Neural cell (in vitro differentiated cells): Measurements from ENCODE around the gene NKD2. TPM values are rescaled to one million over a fixed set of nuclear protein-coding genes. Genes with fewer than 3 reads are reported as not detected.

ENCODE experiments used
- H2AFZ ChIP-seq: fragments of 200-600, 300-800 bp; sonication (generic), shearing (Covaris generic); 2 replicates; pipeline ENCODE4 v1.6.0; 2014; ENCODE audit warnings: low read depth, mild to moderate bottlenecking, antibody characterized with exemption, low read length, moderate library complexity
- H3F3A ChIP-seq: fragments of 200-600 bp; shearing (Covaris generic); 2 replicates; pipeline ENCODE4 v1.6.1; 2016; ENCODE audit warnings: mild to moderate bottlenecking, moderate library complexity, mixed read lengths, antibody characterized with exemption, low read length; ENCODE audit not compliant: insufficient read depth, poor library complexity, severe bottlenecking
- H3K27ac ChIP-seq: fragments of 200-600, 300-800 bp; sonication (generic), shearing (Covaris generic); 2 replicates; pipeline ENCODE4 v1.5.1; 2014; ENCODE audit warnings: mild to moderate bottlenecking, low read length, moderate library complexity
- H3K27me3 ChIP-seq: fragments of 300-800, 200-600 bp; sonication (generic), shearing (Covaris generic); 2 replicates; pipeline ENCODE4 v1.6.0; 2014; ENCODE audit warnings: mild to moderate bottlenecking, low read depth, low read length, moderate library complexity; ENCODE audit not compliant: insufficient read depth
- H3K36me3 ChIP-seq: fragments of 300-800, 200-600 bp; sonication (generic), shearing (Covaris generic); 2 replicates; pipeline ENCODE4 v1.5.1; 2014; ENCODE audit warnings: mild to moderate bottlenecking, antibody characterized with exemption, low read length, moderate library complexity; ENCODE audit not compliant: insufficient read depth
- H3K4me2 ChIP-seq: fragments of 300-800, 200-600 bp; sonication (generic), shearing (Covaris generic); 2 replicates; pipeline ENCODE4 v1.6.0; 2014; ENCODE audit warnings: mild to moderate bottlenecking, low read length
- H3K4me3 ChIP-seq: fragments of 300-800, 200-600 bp; sonication (generic), shearing (Covaris generic); 2 replicates; pipeline ENCODE4 v1.5.1; 2014; ENCODE audit warnings: mild to moderate bottlenecking, low read length, moderate library complexity
- H3K79me2 ChIP-seq: fragments of 200-600 bp; shearing (Covaris generic); replicated peaks from 2 replicates; pipeline ENCODE4 v1.6.0; 2014; ENCODE audit warnings: mild to moderate bottlenecking, low read length, moderate library complexity; ENCODE audit not compliant: insufficient read depth
- H3K9ac ChIP-seq: fragments of 300-800, 200-600 bp; sonication (generic), shearing (Covaris generic); 2 replicates; pipeline ENCODE4 v1.6.1; 2016; ENCODE audit warnings: mild to moderate bottlenecking, low read length, mixed read lengths
- H3K9me2 ChIP-seq: fragments of 200-600 bp; shearing (Covaris generic); 2 replicates; pipeline ENCODE4 v1.6.1; 2016; ENCODE audit warnings: mild to moderate bottlenecking, low read length, mixed read lengths; ENCODE audit not compliant: insufficient read depth
- H3K9me3 ChIP-seq: fragments of 200-600, 300-800 bp; sonication (generic), shearing (Covaris generic); 2 replicates; pipeline ENCODE4 v1.6.1; 2016; ENCODE audit warnings: mild to moderate bottlenecking, mixed run types, low read length, moderate library complexity, mixed read lengths
- H4K20me1 ChIP-seq: fragments of 200-600 bp; shearing (Covaris generic); 2 replicates; pipeline ENCODE4 v1.6.1; 2016; ENCODE audit warnings: mild to moderate bottlenecking, mixed run types; ENCODE audit not compliant: insufficient read depth
- CTCF ChIP-seq: fragments of 450-650 bp; IDR thresholded peaks from 2 replicates; pipeline ENCODE4 v1.5.1; 2014; ENCODE audit warnings: antibody characterized with exemption, mild to moderate bottlenecking, moderate library complexity; ENCODE audit not compliant: poor library complexity, severe bottlenecking
- EP300 ChIP-seq: fragments of 450-650 bp; conservative IDR thresholded peaks from 2 replicates; pipeline ENCODE4 v1.6.1; 2014; ENCODE audit warnings: antibody characterized with exemption, mild to moderate bottlenecking, moderate library complexity; ENCODE audit not compliant: poor library complexity, severe bottlenecking
- EZH2 ChIP-seq: fragments of 200-600, 300-800 bp; shearing (Covaris generic), sonication (generic); IDR thresholded peaks from 2 replicates; pipeline ENCODE4 v1.6.1; 2014; ENCODE audit warnings: antibody characterized with exemption, low read length, borderline replicate concordance, mild to moderate bottlenecking; ENCODE audit not compliant: insufficient read depth, poor library complexity, severe bottlenecking
- MXI1 ChIP-seq: fragments of 450-650 bp; conservative IDR thresholded peaks from 2 replicates; pipeline ENCODE4 v1.6.1; 2014; ENCODE audit warnings: antibody characterized with exemption, mild to moderate bottlenecking; ENCODE audit not compliant: poor library complexity, severe bottlenecking
- POLR2AphosphoS5 ChIP-seq: IDR thresholded peaks from 2 replicates; pipeline ENCODE4 v1.6.1; 2012
- RAD21 ChIP-seq: fragments of 450-650 bp; conservative IDR thresholded peaks from 2 replicates; pipeline ENCODE4 v1.6.1; 2014; ENCODE audit warnings: antibody characterized with exemption, mild to moderate bottlenecking, moderate library complexity
- REST ChIP-seq: IDR thresholded peaks from 2 replicates; pipeline ENCODE4 v1.6.1; 2012; ENCODE audit warnings: borderline replicate concordance
- SMC3 ChIP-seq: fragments of 450-650 bp; conservative IDR thresholded peaks from 2 replicates; pipeline ENCODE4 v1.6.1; 2014; ENCODE audit warnings: antibody characterized with exemption, mild to moderate bottlenecking, moderate library complexity; ENCODE audit not compliant: poor library complexity
- TAF1 ChIP-seq: IDR thresholded peaks from 2 replicates; pipeline ENCODE4 v1.6.1; 2012; ENCODE audit warnings: low read depth
- polyA plus RNA-seq: library from polyadenylated mRNA; depleted of rRNA; stranded (reverse); fragments of >200 nt; gene quantifications from 2 replicates; pipeline ENCODE4 v1.2.3, GENCODE V29; 2014

NKD2 gene
- polyA plus RNA-seq, 1 donor from 2014 or later: 7.2 TPM

- no peak for TF ChIP-seq RAD21
- no peak for TF ChIP-seq MXI1
- no peak for TF ChIP-seq EZH2
- TF ChIP-seq SMC3: no peak
- no peak for TF ChIP-seq POLR2AphosphoS5
- no peak for TF ChIP-seq CTCF
- no peak for TF ChIP-seq REST
- TF ChIP-seq TAF1: no peak
- TF ChIP-seq EP300: no peak
- Histone ChIP-seq H3K79me2 (no peaks in the 10 kb centered on the region), H4K20me1 (no peaks in the 10 kb centered on the region), H3K9me2 (no peaks in the 10 kb centered on the region), H3K9me3 (no peaks in the 10 kb centered on the region), H3K27ac (no peak overlapping the region), H2AFZ (no peak overlapping the region), H3K4me2 (no peak overlapping the region), H3F3A (no peaks in the 10 kb centered on the region), H3K36me3 (no peaks in the 10 kb centered on the region), H3K27me3 (no peaks in the 10 kb centered on the region), H3K4me3 (no peak overlapping the region), H3K9ac (no peak overlapping the region)
These were observed 68.4 kb downstream of the NKD2 start for GRCh38 chr5:1077026-1077425.

GRCh38 chr5:1077491-1078020, 69.0 kb downstream of the NKD2 start:
- no peaks in the 10 kb centered on the region for H3K27me3 ChIP-seq
- no peaks in the 10 kb centered on the region for H4K20me1 ChIP-seq
- H3F3A ChIP-seq: no peaks in the 10 kb centered on the region
- H3K36me3 ChIP-seq: no peaks in the 10 kb centered on the region
- H3K9me2 ChIP-seq: no peaks in the 10 kb centered on the region
- H3K9ac ChIP-seq: no peak overlapping the region
- no peaks in the 10 kb centered on the region for H3K79me2 ChIP-seq
- TF ChIP-seq EZH2: no peak
- no peak for TF ChIP-seq POLR2AphosphoS5
- TF ChIP-seq SMC3: no peak
- no peak for TF ChIP-seq REST
- TF ChIP-seq RAD21: no peak
- TF ChIP-seq TAF1: no peak
- TF ChIP-seq EP300: no peak
- no peak for TF ChIP-seq CTCF
- TF ChIP-seq MXI1: no peak
- H3K4me2 ChIP-seq: no peak overlapping the region
- H3K27ac ChIP-seq: no peak overlapping the region
- no peaks in the 10 kb centered on the region for H3K9me3 ChIP-seq
- no peak overlapping the region for H3K4me3 ChIP-seq
- H2AFZ ChIP-seq: no peak overlapping the region
